Activated CD4-positive, CD25-positive, alpha-beta regulatory T cell (primary cell): ENCODE results near the gene PCBP3.
"Not testable (repeated sequence)": the region's sequence is repeated elsewhere in the genome, so short reads cannot be mapped to it uniquely, and the experiment has no call there.

Source experiments
- DNase-seq, 4 experiments: peaks; one replicate each; lab custom pipeline; 2025; lab: John Stamatoyannopoulos, UW

Gene PCBP3

GRCh38 chr21:45845063-45845769, 201.7 kb downstream of the PCBP3 start:
- no peak for DNase-seq

- DNase-seq: no peak
Observed at GRCh38 chr21:45845770-45846090, 202.2 kb downstream of the PCBP3 start.

- no peak for DNase-seq
Observed at GRCh38 chr21:45846373-45847160, 203.0 kb downstream of the PCBP3 start.

GRCh38 chr21:45847870-45848269, 204.3 kb downstream of the PCBP3 start:
- DNase-seq: no peak

- DNase-seq: no peak
Observed at GRCh38 chr21:45848331-45848730, 204.8 kb downstream of the PCBP3 start.

GRCh38 chr21:45848805-45849204, 205.3 kb downstream of the PCBP3 start:
- no peak for DNase-seq

GRCh38 chr21:45849651-45850050, 206.1 kb downstream of the PCBP3 start:
- no peak for DNase-seq

GRCh38 chr21:45850181-45850580, 206.7 kb downstream of the PCBP3 start:
- no peak for DNase-seq

- not testable (repeated sequence) for DNase-seq
Observed at GRCh38 chr21:45852386-45852785, 208.9 kb downstream of the PCBP3 start.

- DNase-seq: no peak
Observed at GRCh38 chr21:45852886-45853400, 209.4 kb downstream of the PCBP3 start.

GRCh38 chr21:45853703-45854342, 210.3 kb downstream of the PCBP3 start:
- DNase-seq: no peak

GRCh38 chr21:45854690-45855247, 211.2 kb downstream of the PCBP3 start:
- DNase-seq: no peak

GRCh38 chr21:45855248-45855811, 211.8 kb downstream of the PCBP3 start:
- DNase-seq: no peak

- DNase-seq: no peak
Observed at GRCh38 chr21:45856442-45856841, 212.9 kb downstream of the PCBP3 start.

- DNase-seq: no peak
Observed at GRCh38 chr21:45856906-45857305, 213.4 kb downstream of the PCBP3 start.

- DNase-seq: no peak
Observed at GRCh38 chr21:45857761-45858160, 214.2 kb downstream of the PCBP3 start.

- DNase-seq: no peak
Observed at GRCh38 chr21:45858180-45858579, 214.7 kb downstream of the PCBP3 start.

GRCh38 chr21:45859041-45859761, 215.7 kb downstream of the PCBP3 start:
- DNase-seq: no peak

GRCh38 chr21:45859762-45860357, 216.3 kb downstream of the PCBP3 start:
- no peak for DNase-seq

- no peak for DNase-seq
Observed at GRCh38 chr21:45860493-45861155, 217.1 kb downstream of the PCBP3 start.
